H9 (cell line): ENCODE measurements around the gene OR4D1. TPM values are rescaled to one million over a fixed set of nuclear protein-coding genes. Genes with fewer than 3 reads are reported as not detected.

ENCODE experiments used
- DNase-seq: peaks from one replicate; pipeline ENCODE4 v3.0.0-alpha.2; 2017
- H2AFZ ChIP-seq: one replicate; pipeline ENCODE4 v1.6.1; 2013; ENCODE audit warnings: mild to moderate bottlenecking, low read length, control low read depth, moderate library complexity
- H2AK5ac ChIP-seq: 2 replicates; pipeline ENCODE4 v1.6.1; 2013; ENCODE audit warnings: low read length, control low read depth, mixed read lengths; ENCODE audit not compliant: insufficient read length
- H2BK120ac ChIP-seq: one replicate; pipeline ENCODE4 v1.6.1; 2013; ENCODE audit warnings: low read depth, mild to moderate bottlenecking, low read length, control low read depth, inconsistent platforms; ENCODE audit not compliant: poor library complexity, severe bottlenecking
- H2BK12ac ChIP-seq: 2 replicates; pipeline ENCODE4 v1.6.1; 2013; ENCODE audit warnings: low read length, control low read depth, mixed read lengths, low read depth; ENCODE audit not compliant: insufficient read length
- H2BK15ac ChIP-seq: 2 replicates; pipeline ENCODE4 v1.6.1; 2013; ENCODE audit warnings: low read depth, low read length, control low read depth
- H2BK20ac ChIP-seq: one replicate; pipeline ENCODE4 v1.6.1; 2013; ENCODE audit warnings: low read depth, mild to moderate bottlenecking, low read length, control low read depth, inconsistent platforms; ENCODE audit not compliant: poor library complexity, severe bottlenecking
- H2BK5ac ChIP-seq: 2 replicates; pipeline ENCODE4 v1.6.1; 2013; ENCODE audit warnings: low read length, control low read depth, mixed read lengths; ENCODE audit not compliant: insufficient read length
- H3K14ac ChIP-seq: 2 replicates; pipeline ENCODE4 v1.6.1; 2013; ENCODE audit warnings: low read length, control low read depth; ENCODE audit not compliant: insufficient read depth
- H3K18ac ChIP-seq: 2 replicates; pipeline ENCODE4 v1.6.1; 2013; ENCODE audit warnings: low read depth, mild to moderate bottlenecking, mixed read lengths, low read length, control low read depth; ENCODE audit not compliant: insufficient read length
- H3K23ac ChIP-seq: 2 replicates; pipeline ENCODE4 v1.6.1; 2013; ENCODE audit warnings: low read length, control low read depth, mixed read lengths, low read depth; ENCODE audit not compliant: insufficient read length
- H3K23me2 ChIP-seq: 2 replicates; pipeline ENCODE4 v1.6.1; 2013; ENCODE audit warnings: low read depth, mild to moderate bottlenecking, mixed read lengths, low read length, control low read depth; ENCODE audit not compliant: insufficient read length, poor library complexity, severe bottlenecking
- H3K27ac ChIP-seq: 2 replicates; pipeline ENCODE4 v1.5.1; 2013; ENCODE audit warnings: low read length, control low read depth, mixed read lengths, low read depth; ENCODE audit not compliant: insufficient read length
- H3K27me3 ChIP-seq: 2 replicates; pipeline ENCODE4 v1.6.1; 2013; ENCODE audit warnings: low read length, control low read depth, inconsistent platforms; ENCODE audit not compliant: insufficient read depth
- H3K4ac ChIP-seq: 2 replicates; pipeline ENCODE4 v1.6.1; 2013; ENCODE audit warnings: low read depth, mild to moderate bottlenecking, control low read depth, inconsistent platforms, low read length, moderate library complexity
- H3K4me1 ChIP-seq: 2 replicates; pipeline ENCODE4 v1.6.1; 2013; ENCODE audit warnings: low read length, control low read depth, inconsistent platforms; ENCODE audit not compliant: insufficient read depth
- H3K4me2 ChIP-seq: 2 replicates; pipeline ENCODE4 v1.6.1; 2013; ENCODE audit warnings: low read length, control low read depth, mixed read lengths; ENCODE audit not compliant: insufficient read length, insufficient read depth
- H3K56ac ChIP-seq: 2 replicates; pipeline ENCODE4 v1.6.1; 2013; ENCODE audit warnings: low read depth, mild to moderate bottlenecking, mixed read lengths, low read length, control low read depth; ENCODE audit not compliant: insufficient read length
- H3K79me1 ChIP-seq: 2 replicates; pipeline ENCODE4 v1.6.1; 2013; ENCODE audit warnings: low read depth, mild to moderate bottlenecking, moderate library complexity, low read length, control low read depth, inconsistent platforms; ENCODE audit not compliant: insufficient read depth, poor library complexity, severe bottlenecking
- H3K79me2 ChIP-seq: 2 replicates; pipeline ENCODE4 v1.6.1; 2013; ENCODE audit warnings: low read length, control low read depth, inconsistent platforms; ENCODE audit not compliant: insufficient read depth
- H3K9ac ChIP-seq: 2 replicates; pipeline ENCODE4 v1.6.1; 2013; ENCODE audit warnings: low read length, control low read depth, mixed read lengths; ENCODE audit not compliant: insufficient read length; ENCODE audit errors: extremely low read depth
- H3K9me3 ChIP-seq: one replicate; pipeline ENCODE4 v1.6.1; 2013; ENCODE audit warnings: low read depth, low read length, inconsistent platforms; ENCODE audit not compliant: control insufficient read depth
- H3T11ph ChIP-seq: one replicate; pipeline ENCODE4 v1.6.1; 2013; ENCODE audit warnings: mild to moderate bottlenecking, low read length, control low read depth, inconsistent platforms
- H4K20me1 ChIP-seq: one replicate; pipeline ENCODE4 v1.6.1; 2013; ENCODE audit not compliant: control insufficient read depth, insufficient read length, insufficient read depth
- H4K5ac ChIP-seq: 2 replicates; pipeline ENCODE4 v1.6.1; 2013; ENCODE audit warnings: low read depth, mild to moderate bottlenecking, mixed read lengths, low read length, control low read depth; ENCODE audit not compliant: insufficient read length
- H4K8ac ChIP-seq: replicated peaks from 2 replicates; pipeline ENCODE4 v1.6.1; 2013; ENCODE audit warnings: low read length, control low read depth, mixed read lengths, low read depth; ENCODE audit not compliant: insufficient read length
- H4K91ac ChIP-seq: 2 replicates; pipeline ENCODE4 v1.6.1; 2013; ENCODE audit warnings: low read depth, mild to moderate bottlenecking, moderate library complexity, mixed read lengths, low read length, control low read depth; ENCODE audit not compliant: insufficient read length
- H3K27ac Mint-ChIP-seq, 3 experiments: 2 replicates in 2 of 3; 3 replicates in 1 of 3; pipeline ENCODE4 v1.8.0; 2020 to 2021; ENCODE audit warnings: mixed read lengths in 3 of 3, mild to moderate bottlenecking in 1 of 3, moderate library complexity in 1 of 3
- H3K27me3 Mint-ChIP-seq: 2 replicates; pipeline ENCODE4 v1.8.0; 2021; ENCODE audit warnings: low read depth, mild to moderate bottlenecking, moderate library complexity, mixed read lengths
- H3K36me3 Mint-ChIP-seq, 3 experiments: 2 replicates in 2 of 3; 3 replicates in 1 of 3; pipeline ENCODE4 v1.8.0; 2020 to 2021; ENCODE audit warnings: low read depth in 3 of 3, mixed read lengths in 3 of 3; ENCODE audit not compliant: insufficient read depth in 1 of 3
- H3K4me1 Mint-ChIP-seq, 2 experiments: 2 replicates each; pipeline ENCODE4 v1.8.0; 2020; ENCODE audit warnings: mixed read lengths in 2 of 2
- H3K4me3 Mint-ChIP-seq, 2 experiments: 2 replicates in 1 of 2; 3 replicates in 1 of 2; pipeline ENCODE4 v1.8.0; 2020 to 2021; ENCODE audit warnings: mild to moderate bottlenecking in 2 of 2, mixed read lengths in 2 of 2, moderate library complexity in 1 of 2
- H3K9me3 Mint-ChIP-seq, 2 experiments: 2 replicates in 1 of 2; 3 replicates in 1 of 2; pipeline ENCODE4 v1.8.0; 2020; ENCODE audit warnings: mild to moderate bottlenecking in 2 of 2, mixed read lengths in 2 of 2, moderate library complexity in 1 of 2
- CTCF ChIP-seq: fragments of 200-600 bp; sonication (generic); conservative IDR thresholded peaks from 3 replicates; pipeline ENCODE4 v1.8.0; 2021; ENCODE audit warnings: antibody characterized with exemption, mild to moderate bottlenecking
- WGBS: extraction: QIAGEN DNeasy Blood & Tissue Kit; methylation state at CpG from one replicate; pipeline ENCODE4 v1.1.7; 2013; ENCODE audit warnings: missing lambda C conversion rate, low lambda C conversion rate, mixed read lengths; ENCODE audit not compliant: insufficient read length; ENCODE audit errors: extremely low coverage; 5-methylcytosine and 5-hydroxymethylcytosine counted together
- total RNA-seq: library from RNA; stranded (reverse); gene quantifications from 2 replicates; pipeline ENCODE4 v1.2.1, GENCODE V29; 2021

OR4D1 gene
- total RNA-seq, 1 experiment from 2014 or later, result 0.11 TPM

DNA sequence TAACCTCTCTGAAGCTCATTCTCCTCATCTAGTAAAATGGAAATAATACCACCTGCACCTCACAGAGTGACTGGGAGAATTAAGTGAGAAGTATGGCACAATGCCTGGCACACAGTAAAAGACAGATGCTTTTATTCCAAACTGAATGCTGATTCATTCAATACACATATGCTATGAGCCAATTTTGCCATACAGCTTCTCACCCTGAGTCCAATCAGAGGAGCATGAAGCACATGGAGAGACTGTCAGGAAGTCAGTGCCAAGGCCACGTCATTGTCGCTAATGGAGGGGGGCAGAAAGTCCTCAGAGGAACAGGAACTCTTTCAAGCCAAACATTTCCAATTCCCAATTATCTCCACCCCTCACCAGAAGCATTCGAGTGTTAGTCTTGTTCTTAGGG, 59.3 kb downstream of the OR4D1 start:
- H3K4me1 Mint-ChIP-seq, result no peaks in the 10 kb centered on the region
- WGBS, result no CpG with 5 or more reads among the region's 3 CpGs

More for the DNA sequence above, 59.3 kb downstream of the OR4D1 start:
- Mint-ChIP-seq H3K4me3 (no peak overlapping the region), H3K27me3 (no peaks in the 10 kb centered on the region), H3K9me3 (no peaks in the 10 kb centered on the region), H3K27ac (no peak overlapping the region), H3K36me3 (peaks cover 9 to 42% (median 28%) of the 10 kb centered on the region in 3 experiments; a peak in 6 of 7 replicates)
- no peaks in the 10 kb centered on the region for H3K23me2 ChIP-seq
- H3K14ac ChIP-seq, result no peak overlapping the region
- no peak overlapping the region for H2BK5ac ChIP-seq
- no peak overlapping the region for H3K56ac ChIP-seq
- no peak overlapping the region for H2BK12ac ChIP-seq
- no peaks in the 10 kb centered on the region for H3K79me1 ChIP-seq
- TF ChIP-seq CTCF, result no peak
- H3K18ac ChIP-seq, result no peak overlapping the region
- H3K27ac ChIP-seq, result no peak overlapping the region
- H3K4me2 ChIP-seq, result no peak overlapping the region
- no peaks in the 10 kb centered on the region for H3K27me3 ChIP-seq
- H3T11ph ChIP-seq, result no peak overlapping the region
- no peak overlapping the region for H2BK20ac ChIP-seq
- DNase-seq, result no peak
- no peak overlapping the region for H3K4ac ChIP-seq
- H3K79me2 ChIP-seq, result no peaks in the 10 kb centered on the region
- no peaks in the 10 kb centered on the region for H3K9me3 ChIP-seq
- H3K23ac ChIP-seq, result no peak overlapping the region
- H2BK120ac ChIP-seq, result no peak overlapping the region
- no peak overlapping the region for H2AFZ ChIP-seq
- H3K4me1 ChIP-seq, result no peaks in the 10 kb centered on the region
- no peak overlapping the region for H3K9ac ChIP-seq
- no peak overlapping the region for H4K91ac ChIP-seq
- H4K8ac ChIP-seq, result no peak overlapping the region
- H2BK15ac ChIP-seq, result no peak overlapping the region
- no peaks in the 10 kb centered on the region for H4K20me1 ChIP-seq
- no peak overlapping the region for H2AK5ac ChIP-seq
- H4K5ac ChIP-seq, result no peak overlapping the region
